Activated CD4-positive, alpha-beta T cell treated with anti-CD3 and anti-CD28 coated beads, Interleukin-2, amount 50 U/mL, for 24 hours (primary cell): ENCODE results near the gene DPH5.
"Not testable (repeated sequence)": the region's sequence is repeated elsewhere in the genome, so short reads cannot be mapped to it uniquely, and the experiment has no call there.

Source experiments
- DNase-seq, 2 donors: peaks; one replicate each; pipeline ENCODE4 v3.0.0-alpha.2; 2020; ENCODE audit warnings: low read depth in 1 of 2, low spot score in 1 of 2

Gene DPH5

GRCh38 chr1:101025657-101026429 is at the start of gene DPH5:
TSS of gene DPH5 (minus strand) at chr1:101025784. CDS start at chr1:101025443, 341 bp downstream.
- DNase-seq, result peak; percentile 73 to 89

GRCh38 chr1:101073836-101074235 is 48.3 kb upstream of the DPH5 start:
- no peak for DNase-seq

- no peak for DNase-seq
Measured at GRCh38 chr1:101071470-101071891, 45.9 kb upstream of the DPH5 start.

- DNase-seq, result no peak
Measured at GRCh38 chr1:101069158-101069557, 43.6 kb upstream of the DPH5 start.

GRCh38 chr1:101066937-101067335 is 41.4 kb upstream of the DPH5 start:
- DNase-seq, result not testable (repeated sequence)

GRCh38 chr1:101066260-101066936 is 40.8 kb upstream of the DPH5 start:
- no peak for DNase-seq

- DNase-seq, result no peak
Measured at GRCh38 chr1:101065575-101065974, 40.0 kb upstream of the DPH5 start.

GRCh38 chr1:101064697-101065096 is 39.1 kb upstream of the DPH5 start:
- no peak for DNase-seq

- no peak for DNase-seq
Measured at GRCh38 chr1:101060992-101061391, 35.4 kb upstream of the DPH5 start.

- no peak for DNase-seq
Measured at GRCh38 chr1:101059945-101060542, 34.5 kb upstream of the DPH5 start.

- no peak for DNase-seq
Measured at GRCh38 chr1:101055623-101056022, 30.0 kb upstream of the DPH5 start.

GRCh38 chr1:101051688-101052638 is 26.4 kb upstream of the DPH5 start:
- DNase-seq, result no peak

GRCh38 chr1:101050869-101051268 is 25.3 kb upstream of the DPH5 start:
- no peak for DNase-seq

- no peak for DNase-seq
Measured at GRCh38 chr1:101044749-101045148, 19.2 kb upstream of the DPH5 start.

- DNase-seq, result no peak
Measured at GRCh38 chr1:101044259-101044658, 18.7 kb upstream of the DPH5 start.

- DNase-seq, result no peak
Measured at GRCh38 chr1:101043776-101044175, 18.2 kb upstream of the DPH5 start.

GRCh38 chr1:101041300-101041699 is 15.7 kb upstream of the DPH5 start:
- DNase-seq, result no peak

- DNase-seq, result no peak
Measured at GRCh38 chr1:101040666-101041065, 15.1 kb upstream of the DPH5 start.

GRCh38 chr1:101039245-101039644 is 13.7 kb upstream of the DPH5 start:
- DNase-seq, result no peak

- DNase-seq, result no peak
Measured at GRCh38 chr1:101037316-101037715, 11.7 kb upstream of the DPH5 start.

- no peak for DNase-seq
Measured at GRCh38 chr1:101033017-101033416, 7.4 kb upstream of the DPH5 start.
